WTC11 (cell line): ENCODE results near the gene GJC1. TPM values are rescaled to one million over a fixed set of nuclear protein-coding genes. Genes with fewer than 3 reads are reported as not detected.

Experiments used
- ATAC-seq: fragments of 200-7000 bp; cut with Tn5 transposase; 2 replicates; pipeline ENCODE4 v1.10.0; 2021; ENCODE audit warnings: mild to moderate bottlenecking, moderate library complexity
- CTCF ChIA-PET: fragments of 300-600 bp; sonication (Branson Sonifier 250); formaldehyde crosslinking; loops from one replicate; lab custom pipeline; 2021; ENCODE audit warnings: antibody characterized with exemption; lab: Charles Lee
- POLR2A ChIA-PET: fragments of 350-600 bp; sonication (Branson Sonifier 250); formaldehyde crosslinking; loops from one replicate; lab custom pipeline; 2021; ENCODE audit warnings: antibody characterized with exemption; lab: Charles Lee
- DNase-seq: peaks from one replicate; pipeline ENCODE4 v3.0.0; 2021; ENCODE audit warnings: low spot score
- H3K27ac Mint-ChIP-seq: 2 replicates; pipeline ENCODE4 v1.8.0; 2021; ENCODE audit warnings: mixed read lengths
- H3K27me3 Mint-ChIP-seq: 2 replicates; pipeline ENCODE4 v1.8.0; 2021; ENCODE audit warnings: low read depth, mild to moderate bottlenecking, moderate library complexity, mixed read lengths
- H3K36me3 Mint-ChIP-seq: 2 replicates; pipeline ENCODE4 v1.8.0; 2021; ENCODE audit warnings: mixed read lengths
- H3K4me1 Mint-ChIP-seq: 2 replicates; pipeline ENCODE4 v1.8.0; 2022; ENCODE audit warnings: mixed read lengths
- H3K4me3 Mint-ChIP-seq: 2 replicates; pipeline ENCODE4 v1.8.0; 2021; ENCODE audit warnings: mild to moderate bottlenecking, moderate library complexity, mixed read lengths
- H3K9me3 Mint-ChIP-seq: 2 replicates; pipeline ENCODE4 v1.8.0; 2021; ENCODE audit warnings: mixed read lengths
- ATF2 ChIP-seq: sonication (generic); formaldehyde crosslinking; IDR thresholded peaks from 2 replicates; pipeline ENCODE4 v1.8.1; 2022; ENCODE audit warnings: low read depth, missing genetic modification reagents, borderline replicate concordance
- ERG ChIP-seq: fragments of 250-450 bp; sonication (Bioruptor Pico); IDR thresholded peaks from 2 replicates; pipeline ENCODE4 v1.8.0; 2021; ENCODE audit warnings: mild to moderate bottlenecking
- ESRRA ChIP-seq: sonication (generic); formaldehyde crosslinking; IDR thresholded peaks from 2 replicates; pipeline ENCODE4 v1.8.1; 2022; ENCODE audit warnings: mild to moderate bottlenecking, missing genetic modification reagents, borderline replicate concordance
- GABPB1 ChIP-seq: sonication (generic); formaldehyde crosslinking; IDR thresholded peaks from 2 replicates; pipeline ENCODE4 v1.8.1; 2023; ENCODE audit warnings: mild to moderate bottlenecking, missing genetic modification reagents
- GTF2I ChIP-seq: fragments of 250-450 bp; sonication (Bioruptor Pico); conservative IDR thresholded peaks from 2 replicates; pipeline ENCODE4 v1.4.0; 2021; ENCODE audit warnings: mild to moderate bottlenecking
- MLX ChIP-seq: sonication (generic); formaldehyde crosslinking; IDR thresholded peaks from 2 replicates; pipeline ENCODE4 v1.8.1; 2023; ENCODE audit warnings: mild to moderate bottlenecking, missing genetic modification reagents, moderate library complexity
- NFE2L1 ChIP-seq: sonication (generic); formaldehyde crosslinking; IDR thresholded peaks from 2 replicates; pipeline ENCODE4 v1.8.1; 2023; ENCODE audit warnings: missing genetic modification reagents
- NR2C2 ChIP-seq: sonication (generic); formaldehyde crosslinking; IDR thresholded peaks from 2 replicates; pipeline ENCODE4 v1.8.0; 2022; ENCODE audit warnings: mild to moderate bottlenecking, missing genetic modification reagents
- SMAD4 ChIP-seq: sonication (generic); formaldehyde crosslinking; IDR thresholded peaks from 2 replicates; pipeline ENCODE4 v1.8.0; 2022; ENCODE audit warnings: mild to moderate bottlenecking, missing genetic modification reagents
- SOX15 ChIP-seq: fragments of 250-450 bp; sonication (Bioruptor Pico); IDR thresholded peaks from 2 replicates; pipeline ENCODE4 v1.9.0; 2021; ENCODE audit warnings: mild to moderate bottlenecking
- SP1 ChIP-seq: sonication (generic); formaldehyde crosslinking; conservative IDR thresholded peaks from 2 replicates; pipeline ENCODE4 v1.8.1; 2022; ENCODE audit warnings: missing genetic modification reagents
- TEAD1 ChIP-seq: sonication (generic); formaldehyde crosslinking; IDR thresholded peaks from 2 replicates; pipeline ENCODE4 v1.8.0; 2022; ENCODE audit warnings: mild to moderate bottlenecking, missing genetic modification reagents
- TEAD4 ChIP-seq: sonication (generic); formaldehyde crosslinking; IDR thresholded peaks from 2 replicates; pipeline ENCODE4 v1.8.0; 2022; ENCODE audit warnings: mild to moderate bottlenecking, missing genetic modification reagents
- USF2 ChIP-seq: sonication (generic); formaldehyde crosslinking; IDR thresholded peaks from 2 replicates; pipeline ENCODE4 v1.8.1; 2023; ENCODE audit warnings: mild to moderate bottlenecking, missing genetic modification reagents, moderate library complexity
- ZNF423 ChIP-seq: fragments of 250-450 bp; sonication (Bioruptor Pico); IDR thresholded peaks from 2 replicates; pipeline ENCODE4 v2.1.2; 2022; ENCODE audit warnings: mild to moderate bottlenecking, moderate library complexity
- ZNF532 ChIP-seq: fragments of 250-450 bp; sonication (Bioruptor Pico); IDR thresholded peaks from 2 replicates; pipeline ENCODE4 v1.9.0; 2021; ENCODE audit warnings: mild to moderate bottlenecking, borderline replicate concordance
- ZNF671 ChIP-seq: fragments of 250-450 bp; sonication (Bioruptor Pico); IDR thresholded peaks from 2 replicates; pipeline ENCODE4 v1.8.0; 2021; ENCODE audit warnings: mild to moderate bottlenecking
- total RNA-seq: library from RNA; stranded (reverse); gene quantifications from 3 replicates; pipeline ENCODE4 v1.2.3, GENCODE V29; 2021
- TF ChIP-seq, protein P1 (sequence below): sonication (generic); formaldehyde crosslinking; IDR thresholded peaks from 2 replicates; pipeline ENCODE4 v1.8.1; 2022; ENCODE audit warnings: missing genetic modification reagents, borderline replicate concordance
- TF ChIP-seq, protein P2 (sequence below): fragments of 250-450 bp; sonication (Bioruptor Pico); IDR thresholded peaks from 2 replicates; pipeline ENCODE4 v1.9.0; 2021; ENCODE audit warnings: mild to moderate bottlenecking

Gene GJC1
- total RNA-seq, 1 experiment from 2014 or later, result 104 TPM

- ChIA-PET POLR2A (no interaction called here), CTCF (interaction anchor here (1.2 kb wide), 1 partner anchor 66 kb away, joined by 3 read pairs; no protein-coding TSS in a partner anchor)
- Mint-ChIP-seq H3K27me3 (no peaks in the 10 kb centered on the region), H3K4me3 (no peak overlapping the region), H3K9me3 (no peaks in the 10 kb centered on the region), H3K4me1 (peaks cover 31% of the 10 kb centered on the region), H3K36me3 (no peaks in the 10 kb centered on the region), H3K27ac (no peak overlapping the region)
- DNase-seq, result no peak
- no peak for ATAC-seq
- TF ChIP-seq ERG (no peak), SOX15 (CRISPR knock-in tag) (no peak), ZNF423 (CRISPR knock-in tag) (no peak), GABPB1 (CRISPR knock-in tag) (no peak), TEAD1 (CRISPR knock-in tag) (no peak), ZNF532 (no peak), ZNF671 (CRISPR knock-in tag) (no peak), ATF2 (CRISPR knock-in tag) (no peak), NR2C2 (no peak), NFE2L1 (no peak), ESRRA (CRISPR knock-in tag) (no peak), SP1 (CRISPR knock-in tag) (no peak), SMAD4 (CRISPR knock-in tag) (no peak), USF2 (no peak), GTF2I (no peak), MLX (CRISPR knock-in tag) (no peak), TEAD4 (CRISPR knock-in tag) (no peak)
- TF ChIP-seq, protein P1, sequence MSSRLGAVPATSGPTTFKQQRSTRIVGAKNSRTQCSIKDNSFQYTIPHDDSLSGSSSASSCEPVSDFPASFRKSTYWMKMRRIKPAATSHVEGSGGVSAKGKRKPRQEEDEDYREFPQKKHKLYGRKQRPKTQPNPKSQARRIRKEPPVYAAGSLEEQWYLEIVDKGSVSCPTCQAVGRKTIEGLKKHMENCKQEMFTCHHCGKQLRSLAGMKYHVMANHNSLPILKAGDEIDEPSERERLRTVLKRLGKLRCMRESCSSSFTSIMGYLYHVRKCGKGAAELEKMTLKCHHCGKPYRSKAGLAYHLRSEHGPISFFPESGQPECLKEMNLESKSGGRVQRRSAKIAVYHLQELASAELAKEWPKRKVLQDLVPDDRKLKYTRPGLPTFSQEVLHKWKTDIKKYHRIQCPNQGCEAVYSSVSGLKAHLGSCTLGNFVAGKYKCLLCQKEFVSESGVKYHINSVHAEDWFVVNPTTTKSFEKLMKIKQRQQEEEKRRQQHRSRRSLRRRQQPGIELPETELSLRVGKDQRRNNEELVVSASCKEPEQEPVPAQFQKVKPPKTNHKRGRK (CRISPR knock-in tag), result no peak
- TF ChIP-seq, protein P2, sequence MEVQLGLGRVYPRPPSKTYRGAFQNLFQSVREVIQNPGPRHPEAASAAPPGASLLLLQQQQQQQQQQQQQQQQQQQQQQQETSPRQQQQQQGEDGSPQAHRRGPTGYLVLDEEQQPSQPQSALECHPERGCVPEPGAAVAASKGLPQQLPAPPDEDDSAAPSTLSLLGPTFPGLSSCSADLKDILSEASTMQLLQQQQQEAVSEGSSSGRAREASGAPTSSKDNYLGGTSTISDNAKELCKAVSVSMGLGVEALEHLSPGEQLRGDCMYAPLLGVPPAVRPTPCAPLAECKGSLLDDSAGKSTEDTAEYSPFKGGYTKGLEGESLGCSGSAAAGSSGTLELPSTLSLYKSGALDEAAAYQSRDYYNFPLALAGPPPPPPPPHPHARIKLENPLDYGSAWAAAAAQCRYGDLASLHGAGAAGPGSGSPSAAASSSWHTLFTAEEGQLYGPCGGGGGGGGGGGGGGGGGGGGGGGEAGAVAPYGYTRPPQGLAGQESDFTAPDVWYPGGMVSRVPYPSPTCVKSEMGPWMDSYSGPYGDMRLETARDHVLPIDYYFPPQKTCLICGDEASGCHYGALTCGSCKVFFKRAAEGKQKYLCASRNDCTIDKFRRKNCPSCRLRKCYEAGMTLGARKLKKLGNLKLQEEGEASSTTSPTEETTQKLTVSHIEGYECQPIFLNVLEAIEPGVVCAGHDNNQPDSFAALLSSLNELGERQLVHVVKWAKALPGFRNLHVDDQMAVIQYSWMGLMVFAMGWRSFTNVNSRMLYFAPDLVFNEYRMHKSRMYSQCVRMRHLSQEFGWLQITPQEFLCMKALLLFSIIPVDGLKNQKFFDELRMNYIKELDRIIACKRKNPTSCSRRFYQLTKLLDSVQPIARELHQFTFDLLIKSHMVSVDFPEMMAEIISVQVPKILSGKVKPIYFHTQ, result no peak
- TF ChIP-seq, all 79 proteins: peak for 0
Observed at GRCh38 chr17:44840936-44841335, 10.8 kb upstream of the GJC1 start.
